GM12865 (cell line): ENCODE results near the gene RGS17.

Source experiments
- DNase-seq: peaks from one replicate; pipeline ENCODE4 v3.0.0; 2010; ENCODE audit warnings: low read depth
- H3K4me3 ChIP-seq: 2 replicates; pipeline ENCODE4 v1.5.1; 2011; ENCODE audit warnings: mild to moderate bottlenecking, low read depth, low read length, control low read depth
- CTCF ChIP-seq: IDR thresholded peaks from 2 replicates; pipeline ENCODE4 v1.5.1; 2011; ENCODE audit warnings: low read length, control low read depth, low read depth, inconsistent platforms; ENCODE audit not compliant: insufficient read depth; ENCODE audit errors: missing control alignments

The RGS17 gene

GRCh38 chr6:153043719-153044118 lies 87.4 kb downstream of the RGS17 start:
- DNase-seq = no peak
- no peak overlapping the region for H3K4me3 ChIP-seq
- TF ChIP-seq CTCF = no peak

- TF ChIP-seq CTCF = no peak
- DNase-seq = no peak
- H3K4me3 ChIP-seq = no peak overlapping the region
Measured at GRCh38 chr6:153038378-153039057, 92.6 kb downstream of the RGS17 start.

GRCh38 chr6:153034139-153034538 lies 96.9 kb downstream of the RGS17 start:
- no peak overlapping the region for H3K4me3 ChIP-seq
- TF ChIP-seq CTCF = no peak
- DNase-seq = no peak

- no peak for TF ChIP-seq CTCF
- DNase-seq = peak; percentile 18
- no peak overlapping the region for H3K4me3 ChIP-seq
Measured at GRCh38 chr6:153032255-153032882, 98.7 kb downstream of the RGS17 start.

GRCh38 chr6:153031335-153031955 lies 99.6 kb downstream of the RGS17 start:
- no peak for TF ChIP-seq CTCF
- DNase-seq = no peak
- no peak overlapping the region for H3K4me3 ChIP-seq

GRCh38 chr6:153028963-153029362 lies 102.1 kb downstream of the RGS17 start:
- no peak overlapping the region for H3K4me3 ChIP-seq
- no peak for TF ChIP-seq CTCF
- no peak for DNase-seq
